ENCODE results near the gene XYLT1.

XYLT1 gene

DNA sequence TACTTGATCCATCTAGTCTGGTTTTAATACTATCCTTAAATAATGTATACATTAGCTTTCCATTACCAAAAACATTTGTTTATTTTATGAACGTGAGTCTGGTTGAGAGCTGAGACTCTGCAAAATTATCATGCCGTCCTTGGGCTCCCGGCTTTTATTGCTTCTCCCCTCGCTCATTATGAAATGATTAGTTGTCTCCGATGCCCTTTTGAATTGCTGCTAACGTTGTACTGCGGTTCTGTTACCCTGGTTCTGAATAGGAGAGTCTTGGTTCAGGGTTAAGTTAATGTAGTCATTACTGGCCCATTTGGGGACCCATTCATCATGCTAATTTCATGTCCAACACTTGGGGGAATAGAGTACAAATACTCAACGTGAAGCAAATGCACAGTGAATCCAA, 12.8 kb downstream of the XYLT1 start:
- DNase-seq: no peak

DNA sequence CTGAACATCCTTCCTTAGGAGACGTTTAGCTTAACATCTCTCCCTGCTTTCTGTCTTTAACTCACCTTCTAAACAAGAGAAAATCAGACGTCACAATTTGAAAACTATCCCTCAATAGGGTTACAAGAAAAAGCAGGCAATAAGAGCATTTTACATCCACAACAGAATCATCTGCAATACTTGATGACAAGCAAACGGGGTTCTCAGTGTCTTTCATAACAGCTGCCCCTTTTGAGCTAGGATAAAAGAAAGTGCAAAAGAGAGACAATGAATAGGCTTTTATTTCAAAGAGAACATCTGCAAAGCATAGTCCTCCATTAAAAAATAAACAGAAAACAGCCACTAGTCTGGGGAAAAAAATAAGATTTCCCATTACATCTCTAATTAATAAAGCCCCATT, 13.2 kb downstream of the XYLT1 start:
- DNase-seq: no peak

- DNase-seq: no peak
Measured at GRCh38 chr16:17454162-17454730, 16.5 kb downstream of the XYLT1 start.

- DNase-seq: no peak
Measured at GRCh38 chr16:17453364-17454038, 17.3 kb downstream of the XYLT1 start.

- no peak for DNase-seq
Measured at GRCh38 chr16:17452922-17453321, 17.8 kb downstream of the XYLT1 start.

DNA sequence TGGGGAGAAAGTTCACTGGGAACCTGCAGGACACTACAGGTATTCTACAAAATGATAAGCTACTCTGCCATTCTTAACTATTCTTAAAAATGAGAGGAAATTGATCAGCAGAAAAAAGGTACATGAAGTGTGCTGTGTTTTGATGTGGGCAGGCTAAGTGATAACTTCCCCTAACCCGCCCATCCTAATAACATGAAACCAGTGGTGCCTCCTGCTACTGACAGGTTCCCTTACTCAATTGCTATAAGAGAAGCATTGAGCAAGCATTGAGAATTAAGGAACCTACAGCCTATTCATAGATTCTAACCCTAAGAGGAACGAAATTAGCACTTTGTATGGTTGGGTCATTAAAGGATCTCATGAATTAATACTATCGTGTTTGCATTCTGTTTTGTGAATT, 18.9 kb downstream of the XYLT1 start:
- no peak for DNase-seq

DNA sequence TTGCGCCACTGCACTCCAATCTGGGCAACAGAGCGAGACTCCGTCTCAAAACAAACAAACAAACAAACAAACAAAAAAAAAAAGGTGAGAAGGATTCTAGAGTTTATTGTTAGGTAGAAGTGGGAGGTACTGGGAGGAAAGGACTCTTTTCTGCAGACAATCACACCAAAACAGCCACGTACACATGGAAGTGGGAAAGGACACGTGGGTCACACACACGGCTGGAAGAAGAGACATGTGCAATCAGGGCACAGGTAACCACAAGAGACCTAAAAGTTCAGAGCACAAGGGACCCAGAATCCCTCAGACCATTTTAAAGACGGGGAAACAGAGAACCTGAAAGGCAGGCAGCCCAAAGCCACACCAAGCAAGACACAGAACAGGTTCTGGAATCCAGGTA, 20.5 kb downstream of the XYLT1 start:
- no peak for DNase-seq

GRCh38 chr16:17448640-17449638, 21.8 kb downstream of the XYLT1 start:
- no peak for DNase-seq

DNA sequence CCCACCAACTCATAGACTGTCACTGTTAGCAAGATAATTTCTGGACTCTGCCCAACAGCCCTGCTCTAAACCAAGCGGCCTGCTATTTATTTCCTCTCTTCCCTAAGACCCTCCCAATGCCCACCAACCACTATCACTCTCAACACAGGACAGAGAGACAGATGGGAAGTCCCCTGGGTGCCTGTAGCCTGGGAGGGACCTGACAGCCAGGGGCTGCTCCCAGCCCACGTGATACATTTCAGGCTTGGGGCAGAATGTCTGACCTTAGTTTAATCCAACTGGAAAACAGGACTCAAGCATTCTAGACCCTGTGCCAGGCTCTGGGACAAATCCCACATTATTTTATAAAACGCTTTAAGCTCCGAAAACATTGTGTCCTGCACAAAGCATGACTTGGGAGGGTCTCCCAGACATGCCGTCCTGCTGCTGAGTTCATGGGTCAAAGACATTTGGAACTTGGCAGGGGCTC, 23.6 kb downstream of the XYLT1 start:
- DNase-seq: no peak

GRCh38 chr16:17446661-17447060, 24.1 kb downstream of the XYLT1 start:
- DNase-seq: no peak

DNA sequence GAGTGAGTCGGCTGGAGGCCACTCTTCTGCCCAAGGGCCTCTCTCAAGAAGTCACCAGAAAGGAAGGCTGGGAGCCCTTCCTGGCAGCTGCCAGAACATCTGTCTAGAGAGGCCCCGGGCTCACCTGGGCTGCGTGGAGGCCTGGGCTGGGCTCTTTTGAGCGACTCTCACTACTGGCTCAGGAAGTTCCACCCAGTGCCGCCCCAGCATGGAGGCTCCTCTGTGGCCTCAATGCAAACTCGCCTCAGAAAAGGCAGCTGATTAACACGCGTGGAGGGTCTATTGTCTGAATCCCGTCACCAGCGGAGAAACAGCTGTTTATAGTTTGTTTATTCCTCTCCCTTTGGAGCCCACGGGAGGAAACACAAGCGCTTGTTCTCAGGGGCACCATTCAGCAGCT, 25.3 kb downstream of the XYLT1 start:
- no peak for DNase-seq

- DNase-seq: no peak
Measured at GRCh38 chr16:17444658-17445057, 26.1 kb downstream of the XYLT1 start.

DNA sequence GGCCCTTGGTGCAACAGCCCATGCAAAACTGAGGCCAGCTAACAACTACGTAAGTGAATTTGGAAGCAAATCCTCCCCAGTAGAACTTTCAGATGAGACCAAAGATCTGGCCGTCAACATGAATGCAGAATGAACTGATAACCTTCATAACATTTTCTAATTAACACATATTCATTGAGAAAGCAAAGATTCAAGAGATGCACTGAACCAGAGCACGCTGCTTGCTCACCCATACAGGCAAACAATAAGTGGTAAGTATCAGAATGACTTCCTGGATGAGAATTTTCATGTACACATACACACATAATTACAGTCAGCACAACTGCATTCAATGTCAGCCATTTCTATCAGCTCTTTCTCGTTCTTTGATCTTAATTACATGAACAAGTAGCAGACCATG, 30.6 kb downstream of the XYLT1 start:
- DNase-seq: no peak

- no peak for DNase-seq
Measured at GRCh38 chr16:17439580-17439979, 31.2 kb downstream of the XYLT1 start.

DNA sequence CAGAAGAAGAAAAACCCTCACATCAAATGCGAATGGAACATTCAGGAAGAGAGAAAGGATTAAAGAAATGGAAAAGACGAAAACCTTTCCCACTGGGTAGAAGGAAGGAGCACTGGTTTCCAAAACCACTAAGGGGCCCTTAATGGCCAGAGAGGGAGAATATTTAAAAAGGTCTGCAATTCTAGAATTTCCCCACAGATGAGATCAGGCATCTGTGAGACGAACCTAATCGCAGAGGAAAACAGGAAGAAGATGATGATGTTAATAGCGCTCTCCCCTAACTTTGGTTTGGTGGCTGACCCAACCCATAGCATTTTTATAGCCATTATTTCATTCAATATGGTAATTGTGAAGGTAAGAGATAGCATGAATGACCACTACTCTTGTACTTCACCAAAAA, 32.8 kb downstream of the XYLT1 start:
- DNase-seq: no peak

GRCh38 chr16:17437127-17437720, 33.5 kb downstream of the XYLT1 start:
- no peak for DNase-seq

DNA sequence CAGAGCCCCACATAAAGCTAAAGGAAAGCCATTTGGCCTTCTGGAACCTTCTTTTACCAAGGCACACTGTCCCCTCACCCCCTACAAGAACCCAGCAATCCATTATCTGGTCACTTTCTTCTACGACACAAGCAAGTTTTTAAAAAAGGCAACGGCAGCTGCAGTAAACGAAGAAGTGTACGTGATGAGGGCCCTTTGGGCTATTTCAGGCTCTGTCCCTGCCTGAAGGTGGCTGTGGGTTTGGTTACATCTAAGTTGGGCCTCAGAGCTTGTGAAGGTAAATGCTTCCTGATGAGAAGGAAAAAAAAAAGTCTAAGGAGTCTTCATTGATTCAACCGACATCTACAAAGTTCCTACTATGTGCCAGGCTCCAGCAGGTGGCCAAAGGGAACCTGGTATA, 35.4 kb downstream of the XYLT1 start:
- DNase-seq: no peak

DNA sequence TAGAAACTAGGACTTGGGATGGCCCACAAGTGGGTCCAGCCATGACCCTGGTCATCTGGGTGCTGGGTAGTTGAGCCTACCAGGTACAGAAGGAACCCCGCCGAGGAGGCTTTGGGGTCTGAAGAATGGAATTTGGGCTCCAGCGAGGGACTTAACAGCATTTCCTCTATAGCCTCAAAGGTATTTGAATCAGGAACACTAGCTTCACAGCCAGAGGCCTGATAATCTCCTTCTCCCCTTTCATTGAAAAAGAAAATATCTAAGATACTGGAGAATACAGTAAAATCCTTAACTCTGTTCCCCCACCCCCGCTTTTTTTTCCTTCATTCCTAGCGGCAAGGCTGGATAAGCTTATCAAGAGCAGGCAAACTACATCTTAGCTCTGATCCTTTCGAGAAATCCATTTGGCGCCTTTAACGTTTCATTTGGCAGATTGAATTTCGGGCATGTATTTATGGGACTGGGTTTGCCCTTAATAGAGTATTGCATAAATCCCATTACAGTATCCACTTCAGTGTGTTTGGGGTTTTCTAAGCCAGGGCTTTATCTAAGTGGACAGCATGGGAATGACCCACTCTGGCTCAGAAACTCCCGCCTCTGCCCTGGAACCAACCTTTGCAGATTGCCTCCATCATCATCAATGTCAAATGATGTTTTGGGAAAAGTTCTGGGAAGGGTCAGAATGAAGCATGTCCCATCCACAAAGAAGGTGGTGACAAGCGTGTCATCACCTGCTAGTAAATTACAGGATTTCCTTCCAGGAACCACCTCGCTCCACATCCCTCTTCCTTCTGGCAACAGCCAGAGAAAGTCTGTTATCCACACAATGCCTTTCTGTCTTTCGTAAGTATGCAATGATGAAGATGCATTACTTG, 36.9 kb downstream of the XYLT1 start:
- DNase-seq: no peak

- no peak for DNase-seq
Measured at GRCh38 chr16:17432901-17433576, 37.7 kb downstream of the XYLT1 start.

GRCh38 chr16:17431968-17432625, 38.7 kb downstream of the XYLT1 start:
- DNase-seq: no peak

GRCh38 chr16:17431012-17431411, 39.7 kb downstream of the XYLT1 start:
- no peak for DNase-seq

All from islet precursor cell (in vitro differentiated cells).